Measurements from ENCODE around the gene HIF1A.

DNA sequence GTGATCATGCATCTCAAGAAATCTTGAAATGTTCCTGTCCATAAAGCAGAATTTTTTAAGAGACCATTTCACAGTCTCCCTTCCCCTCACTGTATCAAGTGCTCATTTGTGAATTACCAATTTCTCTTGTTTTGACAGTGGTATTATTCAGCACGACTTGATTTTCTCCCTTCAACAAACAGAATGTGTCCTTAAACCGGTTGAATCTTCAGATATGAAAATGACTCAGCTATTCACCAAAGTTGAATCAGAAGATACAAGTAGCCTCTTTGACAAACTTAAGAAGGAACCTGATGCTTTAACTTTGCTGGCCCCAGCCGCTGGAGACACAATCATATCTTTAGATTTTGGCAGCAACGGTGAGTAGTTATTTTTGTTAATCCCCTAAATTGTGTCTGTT is 41.4 kb downstream of the HIF1A start:
- TF ChIP-seq, protein P1, sequence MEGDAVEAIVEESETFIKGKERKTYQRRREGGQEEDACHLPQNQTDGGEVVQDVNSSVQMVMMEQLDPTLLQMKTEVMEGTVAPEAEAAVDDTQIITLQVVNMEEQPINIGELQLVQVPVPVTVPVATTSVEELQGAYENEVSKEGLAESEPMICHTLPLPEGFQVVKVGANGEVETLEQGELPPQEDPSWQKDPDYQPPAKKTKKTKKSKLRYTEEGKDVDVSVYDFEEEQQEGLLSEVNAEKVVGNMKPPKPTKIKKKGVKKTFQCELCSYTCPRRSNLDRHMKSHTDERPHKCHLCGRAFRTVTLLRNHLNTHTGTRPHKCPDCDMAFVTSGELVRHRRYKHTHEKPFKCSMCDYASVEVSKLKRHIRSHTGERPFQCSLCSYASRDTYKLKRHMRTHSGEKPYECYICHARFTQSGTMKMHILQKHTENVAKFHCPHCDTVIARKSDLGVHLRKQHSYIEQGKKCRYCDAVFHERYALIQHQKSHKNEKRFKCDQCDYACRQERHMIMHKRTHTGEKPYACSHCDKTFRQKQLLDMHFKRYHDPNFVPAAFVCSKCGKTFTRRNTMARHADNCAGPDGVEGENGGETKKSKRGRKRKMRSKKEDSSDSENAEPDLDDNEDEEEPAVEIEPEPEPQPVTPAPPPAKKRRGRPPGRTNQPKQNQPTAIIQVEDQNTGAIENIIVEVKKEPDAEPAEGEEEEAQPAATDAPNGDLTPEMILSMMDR (IDR thresholded peaks at IDR 0.05) = no peak
- no peak for TF ChIP-seq EZH2 (IDR thresholded peaks at IDR 0.05)

All from neural progenitor cell (in vitro differentiated cells).